H9 (cell line): Measurements from ENCODE around the gene GPD1L. TPM values are rescaled to one million over a fixed set of nuclear protein-coding genes. Genes with fewer than 3 reads are reported as not detected.

ENCODE experiments used
- DNase-seq: peaks from one replicate; pipeline ENCODE4 v3.0.0-alpha.2; 2017
- H2AFZ ChIP-seq: one replicate; pipeline ENCODE4 v1.6.1; 2013; ENCODE audit warnings: mild to moderate bottlenecking, low read length, control low read depth, moderate library complexity
- H2AK5ac ChIP-seq: 2 replicates; pipeline ENCODE4 v1.6.1; 2013; ENCODE audit warnings: low read length, control low read depth, mixed read lengths; ENCODE audit not compliant: insufficient read length
- H2BK120ac ChIP-seq: one replicate; pipeline ENCODE4 v1.6.1; 2013; ENCODE audit warnings: low read depth, mild to moderate bottlenecking, low read length, control low read depth, inconsistent platforms; ENCODE audit not compliant: poor library complexity, severe bottlenecking
- H2BK12ac ChIP-seq: 2 replicates; pipeline ENCODE4 v1.6.1; 2013; ENCODE audit warnings: low read length, control low read depth, mixed read lengths, low read depth; ENCODE audit not compliant: insufficient read length
- H2BK15ac ChIP-seq: 2 replicates; pipeline ENCODE4 v1.6.1; 2013; ENCODE audit warnings: low read depth, low read length, control low read depth
- H2BK20ac ChIP-seq: one replicate; pipeline ENCODE4 v1.6.1; 2013; ENCODE audit warnings: low read depth, mild to moderate bottlenecking, low read length, control low read depth, inconsistent platforms; ENCODE audit not compliant: poor library complexity, severe bottlenecking
- H2BK5ac ChIP-seq: 2 replicates; pipeline ENCODE4 v1.6.1; 2013; ENCODE audit warnings: low read length, control low read depth, mixed read lengths; ENCODE audit not compliant: insufficient read length
- H3K14ac ChIP-seq: 2 replicates; pipeline ENCODE4 v1.6.1; 2013; ENCODE audit warnings: low read length, control low read depth; ENCODE audit not compliant: insufficient read depth
- H3K18ac ChIP-seq: 2 replicates; pipeline ENCODE4 v1.6.1; 2013; ENCODE audit warnings: low read depth, mild to moderate bottlenecking, mixed read lengths, low read length, control low read depth; ENCODE audit not compliant: insufficient read length
- H3K23ac ChIP-seq: 2 replicates; pipeline ENCODE4 v1.6.1; 2013; ENCODE audit warnings: low read length, control low read depth, mixed read lengths, low read depth; ENCODE audit not compliant: insufficient read length
- H3K23me2 ChIP-seq: 2 replicates; pipeline ENCODE4 v1.6.1; 2013; ENCODE audit warnings: low read depth, mild to moderate bottlenecking, mixed read lengths, low read length, control low read depth; ENCODE audit not compliant: insufficient read length, poor library complexity, severe bottlenecking
- H3K27ac ChIP-seq: 2 replicates; pipeline ENCODE4 v1.5.1; 2013; ENCODE audit warnings: low read length, control low read depth, mixed read lengths, low read depth; ENCODE audit not compliant: insufficient read length
- H3K27me3 ChIP-seq: 2 replicates; pipeline ENCODE4 v1.6.1; 2013; ENCODE audit warnings: low read length, control low read depth, inconsistent platforms; ENCODE audit not compliant: insufficient read depth
- H3K4ac ChIP-seq: 2 replicates; pipeline ENCODE4 v1.6.1; 2013; ENCODE audit warnings: low read depth, mild to moderate bottlenecking, control low read depth, inconsistent platforms, low read length, moderate library complexity
- H3K4me1 ChIP-seq: 2 replicates; pipeline ENCODE4 v1.6.1; 2013; ENCODE audit warnings: low read length, control low read depth, inconsistent platforms; ENCODE audit not compliant: insufficient read depth
- H3K4me2 ChIP-seq: 2 replicates; pipeline ENCODE4 v1.6.1; 2013; ENCODE audit warnings: low read length, control low read depth, mixed read lengths; ENCODE audit not compliant: insufficient read length, insufficient read depth
- H3K56ac ChIP-seq: 2 replicates; pipeline ENCODE4 v1.6.1; 2013; ENCODE audit warnings: low read depth, mild to moderate bottlenecking, mixed read lengths, low read length, control low read depth; ENCODE audit not compliant: insufficient read length
- H3K79me1 ChIP-seq: 2 replicates; pipeline ENCODE4 v1.6.1; 2013; ENCODE audit warnings: low read depth, mild to moderate bottlenecking, moderate library complexity, low read length, control low read depth, inconsistent platforms; ENCODE audit not compliant: insufficient read depth, poor library complexity, severe bottlenecking
- H3K79me2 ChIP-seq: 2 replicates; pipeline ENCODE4 v1.6.1; 2013; ENCODE audit warnings: low read length, control low read depth, inconsistent platforms; ENCODE audit not compliant: insufficient read depth
- H3K9ac ChIP-seq: 2 replicates; pipeline ENCODE4 v1.6.1; 2013; ENCODE audit warnings: low read length, control low read depth, mixed read lengths; ENCODE audit not compliant: insufficient read length; ENCODE audit errors: extremely low read depth
- H3K9me3 ChIP-seq: one replicate; pipeline ENCODE4 v1.6.1; 2013; ENCODE audit warnings: low read depth, low read length, inconsistent platforms; ENCODE audit not compliant: control insufficient read depth
- H3T11ph ChIP-seq: one replicate; pipeline ENCODE4 v1.6.1; 2013; ENCODE audit warnings: mild to moderate bottlenecking, low read length, control low read depth, inconsistent platforms
- H4K20me1 ChIP-seq: one replicate; pipeline ENCODE4 v1.6.1; 2013; ENCODE audit not compliant: control insufficient read depth, insufficient read length, insufficient read depth
- H4K5ac ChIP-seq: 2 replicates; pipeline ENCODE4 v1.6.1; 2013; ENCODE audit warnings: low read depth, mild to moderate bottlenecking, mixed read lengths, low read length, control low read depth; ENCODE audit not compliant: insufficient read length
- H4K8ac ChIP-seq: replicated peaks from 2 replicates; pipeline ENCODE4 v1.6.1; 2013; ENCODE audit warnings: low read length, control low read depth, mixed read lengths, low read depth; ENCODE audit not compliant: insufficient read length
- H4K91ac ChIP-seq: 2 replicates; pipeline ENCODE4 v1.6.1; 2013; ENCODE audit warnings: low read depth, mild to moderate bottlenecking, moderate library complexity, mixed read lengths, low read length, control low read depth; ENCODE audit not compliant: insufficient read length
- H3K27ac Mint-ChIP-seq, 3 experiments: 2 replicates in 2 of 3; 3 replicates in 1 of 3; pipeline ENCODE4 v1.8.0; 2020 to 2021; ENCODE audit warnings: mixed read lengths in 3 of 3, mild to moderate bottlenecking in 1 of 3, moderate library complexity in 1 of 3
- H3K27me3 Mint-ChIP-seq: 2 replicates; pipeline ENCODE4 v1.8.0; 2021; ENCODE audit warnings: low read depth, mild to moderate bottlenecking, moderate library complexity, mixed read lengths
- H3K36me3 Mint-ChIP-seq, 3 experiments: 2 replicates in 2 of 3; 3 replicates in 1 of 3; pipeline ENCODE4 v1.8.0; 2020 to 2021; ENCODE audit warnings: low read depth in 3 of 3, mixed read lengths in 3 of 3; ENCODE audit not compliant: insufficient read depth in 1 of 3
- H3K4me1 Mint-ChIP-seq, 2 experiments: 2 replicates each; pipeline ENCODE4 v1.8.0; 2020; ENCODE audit warnings: mixed read lengths in 2 of 2
- H3K4me3 Mint-ChIP-seq, 2 experiments: 2 replicates in 1 of 2; 3 replicates in 1 of 2; pipeline ENCODE4 v1.8.0; 2020 to 2021; ENCODE audit warnings: mild to moderate bottlenecking in 2 of 2, mixed read lengths in 2 of 2, moderate library complexity in 1 of 2
- H3K9me3 Mint-ChIP-seq, 2 experiments: 2 replicates in 1 of 2; 3 replicates in 1 of 2; pipeline ENCODE4 v1.8.0; 2020; ENCODE audit warnings: mild to moderate bottlenecking in 2 of 2, mixed read lengths in 2 of 2, moderate library complexity in 1 of 2
- WGBS: extraction: QIAGEN DNeasy Blood & Tissue Kit; methylation state at CpG from one replicate; pipeline ENCODE4 v1.1.7; 2013; ENCODE audit warnings: missing lambda C conversion rate, low lambda C conversion rate, mixed read lengths; ENCODE audit not compliant: insufficient read length; ENCODE audit errors: extremely low coverage; 5-methylcytosine and 5-hydroxymethylcytosine counted together
- total RNA-seq: library from RNA; stranded (reverse); gene quantifications from 2 replicates; pipeline ENCODE4 v1.2.1, GENCODE V29; 2021
- TF ChIP-seq, protein P1 (sequence below): fragments of 200-600 bp; sonication (generic); conservative IDR thresholded peaks from 3 replicates; pipeline ENCODE4 v1.8.0; 2021; ENCODE audit warnings: antibody characterized with exemption, mild to moderate bottlenecking

The GPD1L gene
- total RNA-seq, 1 experiment from 2014 or later: 3.7 TPM

DNA sequence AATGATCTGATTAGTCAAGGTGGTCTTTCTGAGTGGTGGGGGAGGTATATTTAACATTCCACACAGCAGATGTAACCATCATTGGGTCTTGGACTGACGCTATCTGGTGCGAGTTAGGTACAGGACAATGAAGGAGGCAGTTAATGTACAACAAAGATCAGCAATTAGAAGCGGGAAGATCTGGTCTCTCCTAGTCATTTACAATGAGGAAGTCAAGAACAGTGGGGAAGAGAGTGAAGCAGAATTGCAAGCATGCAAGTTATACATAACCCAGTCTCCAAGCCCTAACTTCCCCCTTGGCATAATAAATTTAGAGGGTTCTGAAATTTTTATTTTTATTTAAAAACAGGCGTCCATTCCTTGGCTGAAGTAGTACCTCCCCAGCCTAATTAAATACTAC, 14.1 kb downstream of the GPD1L start:
- Histone ChIP-seq H2BK20ac (no peak overlapping the region), H4K20me1 (no peaks in the 10 kb centered on the region), H4K91ac (no peak overlapping the region), H4K8ac (no peak overlapping the region), H2BK120ac (no peak overlapping the region), H3K27ac (no peak overlapping the region), H2AFZ (no peak overlapping the region), H3K4ac (no peak overlapping the region), H3K4me2 (no peak overlapping the region), H3K56ac (no peak overlapping the region), H3K14ac (no peak overlapping the region), H4K5ac (no peak overlapping the region), H3K79me1 (no peaks in the 10 kb centered on the region), H3K9ac (no peak overlapping the region), H3T11ph (no peak overlapping the region), H3K79me2 (no peaks in the 10 kb centered on the region), H2BK15ac (no peak overlapping the region), H3K23ac (no peak overlapping the region), H3K23me2 (no peaks in the 10 kb centered on the region), H2BK5ac (no peak overlapping the region), H2AK5ac (no peak overlapping the region), H3K4me1 (peaks cover 3% of the 10 kb centered on the region; the same call in 1 of the 2 replicates), H3K18ac (no peak overlapping the region), H3K27me3 (no peaks in the 10 kb centered on the region), H3K9me3 (no peaks in the 10 kb centered on the region), H2BK12ac (no peak overlapping the region)
- H3K4me1 Mint-ChIP-seq: peaks cover 0 to 12% of the 10 kb centered on the region in 2 experiments; a peak in 2 of 4 replicates
- DNase-seq: no peak
- no peak overlapping the region for H3K4me3 Mint-ChIP-seq
- H3K27me3 Mint-ChIP-seq: no peaks in the 10 kb centered on the region
- H3K36me3 Mint-ChIP-seq: no peaks in the 10 kb centered on the region
- no CpG with 5 or more reads among the region's 4 CpGs for WGBS
- no peak overlapping the region for H3K27ac Mint-ChIP-seq
- no peaks in the 10 kb centered on the region for H3K9me3 Mint-ChIP-seq
- TF ChIP-seq, protein P1, sequence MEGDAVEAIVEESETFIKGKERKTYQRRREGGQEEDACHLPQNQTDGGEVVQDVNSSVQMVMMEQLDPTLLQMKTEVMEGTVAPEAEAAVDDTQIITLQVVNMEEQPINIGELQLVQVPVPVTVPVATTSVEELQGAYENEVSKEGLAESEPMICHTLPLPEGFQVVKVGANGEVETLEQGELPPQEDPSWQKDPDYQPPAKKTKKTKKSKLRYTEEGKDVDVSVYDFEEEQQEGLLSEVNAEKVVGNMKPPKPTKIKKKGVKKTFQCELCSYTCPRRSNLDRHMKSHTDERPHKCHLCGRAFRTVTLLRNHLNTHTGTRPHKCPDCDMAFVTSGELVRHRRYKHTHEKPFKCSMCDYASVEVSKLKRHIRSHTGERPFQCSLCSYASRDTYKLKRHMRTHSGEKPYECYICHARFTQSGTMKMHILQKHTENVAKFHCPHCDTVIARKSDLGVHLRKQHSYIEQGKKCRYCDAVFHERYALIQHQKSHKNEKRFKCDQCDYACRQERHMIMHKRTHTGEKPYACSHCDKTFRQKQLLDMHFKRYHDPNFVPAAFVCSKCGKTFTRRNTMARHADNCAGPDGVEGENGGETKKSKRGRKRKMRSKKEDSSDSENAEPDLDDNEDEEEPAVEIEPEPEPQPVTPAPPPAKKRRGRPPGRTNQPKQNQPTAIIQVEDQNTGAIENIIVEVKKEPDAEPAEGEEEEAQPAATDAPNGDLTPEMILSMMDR: no peak
